SH-SY5Y (cell line): ENCODE data around the gene BOD1L2.

Experiments used
- GATA2 ChIP-seq: IDR thresholded peaks from 2 replicates; pipeline ENCODE4 v1.6.1; 2011; ENCODE audit warnings: mild to moderate bottlenecking, low read depth, low read length
- GATA3 ChIP-seq: IDR thresholded peaks from 2 replicates; pipeline ENCODE4 v1.6.1; 2011; ENCODE audit warnings: low read depth, mild to moderate bottlenecking, low read length, moderate library complexity

GRCh38 chr18:57107140-57107832 lies 39.6 kb upstream of the BOD1L2 start:
- TF ChIP-seq GATA3 (no peak), GATA2 (no peak)
